Measurements from ENCODE around the gene SLC7A6OS.

DNA sequence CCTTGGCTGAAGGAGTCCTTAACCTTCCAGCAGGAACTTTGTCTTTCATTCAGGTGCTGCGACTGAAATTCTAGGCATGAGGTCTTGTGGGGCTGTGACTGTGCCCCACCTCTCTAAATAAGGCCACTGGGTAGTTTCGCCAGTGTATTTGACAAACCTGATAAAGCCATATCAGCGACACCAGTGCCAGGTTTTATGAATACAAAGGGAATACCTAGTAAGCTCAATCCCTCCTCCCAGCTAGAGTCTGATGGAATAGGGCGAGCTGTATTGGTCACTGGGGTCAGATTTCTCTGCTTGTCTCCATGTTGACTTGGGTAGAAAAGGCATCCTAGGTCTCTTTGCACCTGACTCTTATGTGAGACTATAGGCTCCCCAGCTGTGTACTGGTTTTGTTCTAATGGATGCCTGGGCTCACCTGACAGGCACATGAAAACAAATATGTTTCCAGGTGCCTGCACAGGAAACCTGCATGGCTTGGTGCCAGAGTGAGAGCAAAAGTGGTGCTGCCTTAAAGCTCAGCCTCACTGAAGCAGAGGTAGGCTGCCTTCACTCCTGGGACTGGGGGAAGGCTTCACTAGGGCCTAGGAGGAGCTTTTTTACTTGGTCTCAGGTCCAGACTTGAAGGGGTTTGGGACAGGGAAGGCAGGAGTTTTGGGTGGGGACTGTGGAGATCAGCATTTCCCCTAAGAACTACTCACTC, 38.1 kb downstream of the SLC7A6OS start:
- TF ChIP-seq POLR2A (IDR thresholded peaks at IDR 0.05; ENCODE audit: low read depth, low read length), result no peak
- no peak for TF ChIP-seq MXI1 (IDR thresholded peaks at IDR 0.05; ENCODE audit: low read depth, low read length)
- no peak for TF ChIP-seq MYC (IDR thresholded peaks at IDR 0.05; ENCODE audit: insufficient read depth, insufficient read length, insufficient replicate concordance, low read length, severe bottlenecking)
- no peak for TF ChIP-seq SMAD1 (IDR thresholded peaks at IDR 0.05; ENCODE audit: low read depth, partially characterized antibody)
- no peak for TF ChIP-seq CHD2 (IDR thresholded peaks at IDR 0.05; ENCODE audit: borderline replicate concordance, low read depth, low read length)
- TF ChIP-seq JUND (IDR thresholded peaks at IDR 0.05; ENCODE audit: low read depth, low read length), result no peak
- TF ChIP-seq CREM (IDR thresholded peaks at IDR 0.05; ENCODE audit: low read depth), result no peak
- TF ChIP-seq EZH2 (IDR thresholded peaks at IDR 0.05; ENCODE audit: borderline replicate concordance, control insufficient read depth, low read depth, low read length), result no peak
- no peak for TF ChIP-seq HDAC2 (IDR thresholded peaks at IDR 0.05)
